WTC11 (cell line): ENCODE data around the gene DNAAF8.

ENCODE experiments used
- CTCF ChIP-seq: fragments of 200-600 bp; IDR thresholded peaks from 2 replicates; pipeline ENCODE4 v1.8.0; 2022; ENCODE audit warnings: antibody characterized with exemption
- JUN ChIP-seq: sonication (generic); formaldehyde crosslinking; IDR thresholded peaks from 2 replicates; pipeline ENCODE4 v1.8.0; 2023; ENCODE audit warnings: mild to moderate bottlenecking, missing genetic modification reagents
- NR2C2 ChIP-seq: sonication (generic); formaldehyde crosslinking; IDR thresholded peaks from 2 replicates; pipeline ENCODE4 v1.8.0; 2022; ENCODE audit warnings: mild to moderate bottlenecking, missing genetic modification reagents
- ZNF138 ChIP-seq: sonication (generic); formaldehyde crosslinking; conservative IDR thresholded peaks from 2 replicates; pipeline ENCODE4 v1.8.1; 2022; ENCODE audit warnings: mild to moderate bottlenecking, moderate library complexity, missing genetic modification reagents
- TF ChIP-seq, protein P1 (sequence below): fragments of 250-450 bp; sonication (Bioruptor Pico); IDR thresholded peaks from 2 replicates; pipeline ENCODE4 v1.8.0; 2021; ENCODE audit warnings: mild to moderate bottlenecking
- TF ChIP-seq, protein P2 (sequence below): sonication (generic); formaldehyde crosslinking; IDR thresholded peaks from 2 replicates; pipeline ENCODE4 v1.8.1; 2023; ENCODE audit warnings: mild to moderate bottlenecking, missing genetic modification reagents, moderate library complexity

GRCh38 chr16:4701791-4702465 is 32.4 kb upstream of the DNAAF8 start:
- TF ChIP-seq, protein P1, sequence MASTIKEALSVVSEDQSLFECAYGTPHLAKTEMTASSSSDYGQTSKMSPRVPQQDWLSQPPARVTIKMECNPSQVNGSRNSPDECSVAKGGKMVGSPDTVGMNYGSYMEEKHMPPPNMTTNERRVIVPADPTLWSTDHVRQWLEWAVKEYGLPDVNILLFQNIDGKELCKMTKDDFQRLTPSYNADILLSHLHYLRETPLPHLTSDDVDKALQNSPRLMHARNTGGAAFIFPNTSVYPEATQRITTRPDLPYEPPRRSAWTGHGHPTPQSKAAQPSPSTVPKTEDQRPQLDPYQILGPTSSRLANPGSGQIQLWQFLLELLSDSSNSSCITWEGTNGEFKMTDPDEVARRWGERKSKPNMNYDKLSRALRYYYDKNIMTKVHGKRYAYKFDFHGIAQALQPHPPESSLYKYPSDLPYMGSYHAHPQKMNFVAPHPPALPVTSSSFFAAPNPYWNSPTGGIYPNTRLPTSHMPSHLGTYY (CRISPR knock-in tag) = no peak
- TF ChIP-seq JUN = no peak
- no peak for TF ChIP-seq CTCF
- no peak for TF ChIP-seq NR2C2
- TF ChIP-seq ZNF138 (CRISPR knock-in tag) = no peak
- TF ChIP-seq, protein P2, sequence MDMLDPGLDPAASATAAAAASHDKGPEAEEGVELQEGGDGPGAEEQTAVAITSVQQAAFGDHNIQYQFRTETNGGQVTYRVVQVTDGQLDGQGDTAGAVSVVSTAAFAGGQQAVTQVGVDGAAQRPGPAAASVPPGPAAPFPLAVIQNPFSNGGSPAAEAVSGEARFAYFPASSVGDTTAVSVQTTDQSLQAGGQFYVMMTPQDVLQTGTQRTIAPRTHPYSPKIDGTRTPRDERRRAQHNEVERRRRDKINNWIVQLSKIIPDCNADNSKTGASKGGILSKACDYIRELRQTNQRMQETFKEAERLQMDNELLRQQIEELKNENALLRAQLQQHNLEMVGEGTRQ (CRISPR knock-in tag) = no peak
